Choroid plexus epithelial cell (primary cell): ENCODE measurements around the gene MAD2L1.

Source experiments
- DNase-seq: peaks from one replicate; pipeline ENCODE4 v3.0.0-alpha.2; 2010; ENCODE audit warnings: low read depth
- H3K4me3 ChIP-seq: 2 replicates; pipeline ENCODE4 v1.5.1; 2011; ENCODE audit warnings: low read depth, mild to moderate bottlenecking, control low read depth, low read length, moderate library complexity
- CTCF ChIP-seq: conservative IDR thresholded peaks from 2 replicates; pipeline ENCODE4 v1.5.1; 2011; ENCODE audit warnings: low read depth, mild to moderate bottlenecking, control low read depth, inconsistent platforms, low read length, moderate library complexity

The MAD2L1 gene

GRCh38 chr4:120007191-120007871 lies 59.3 kb downstream of the MAD2L1 start:
- DNase-seq: peak; percentile 94
- no peak for TF ChIP-seq CTCF
- H3K4me3 ChIP-seq: no peak overlapping the region
